ENCODE data around the gene RAD18.

DNA sequence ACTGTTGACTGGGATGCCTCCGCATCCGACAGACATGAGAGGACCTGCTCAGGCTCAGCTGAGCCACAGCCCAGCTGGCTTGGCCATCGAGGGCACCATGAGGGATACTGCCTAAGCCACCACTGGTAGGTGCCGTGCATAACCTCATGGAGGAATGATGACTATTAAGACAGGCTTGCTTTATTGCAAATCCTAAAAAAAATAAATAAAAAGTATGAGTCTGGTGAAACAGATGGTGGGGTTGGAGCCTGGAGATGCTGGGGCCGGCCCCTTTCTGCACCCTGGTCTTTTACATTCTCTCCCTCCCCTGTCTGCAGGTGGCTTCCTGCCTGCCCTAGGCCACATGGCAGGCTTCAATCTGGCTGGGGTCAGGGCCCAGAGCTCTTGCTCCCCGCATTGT lies 24.0 kb upstream of the RAD18 start:
- TF ChIP-seq, protein P1, sequence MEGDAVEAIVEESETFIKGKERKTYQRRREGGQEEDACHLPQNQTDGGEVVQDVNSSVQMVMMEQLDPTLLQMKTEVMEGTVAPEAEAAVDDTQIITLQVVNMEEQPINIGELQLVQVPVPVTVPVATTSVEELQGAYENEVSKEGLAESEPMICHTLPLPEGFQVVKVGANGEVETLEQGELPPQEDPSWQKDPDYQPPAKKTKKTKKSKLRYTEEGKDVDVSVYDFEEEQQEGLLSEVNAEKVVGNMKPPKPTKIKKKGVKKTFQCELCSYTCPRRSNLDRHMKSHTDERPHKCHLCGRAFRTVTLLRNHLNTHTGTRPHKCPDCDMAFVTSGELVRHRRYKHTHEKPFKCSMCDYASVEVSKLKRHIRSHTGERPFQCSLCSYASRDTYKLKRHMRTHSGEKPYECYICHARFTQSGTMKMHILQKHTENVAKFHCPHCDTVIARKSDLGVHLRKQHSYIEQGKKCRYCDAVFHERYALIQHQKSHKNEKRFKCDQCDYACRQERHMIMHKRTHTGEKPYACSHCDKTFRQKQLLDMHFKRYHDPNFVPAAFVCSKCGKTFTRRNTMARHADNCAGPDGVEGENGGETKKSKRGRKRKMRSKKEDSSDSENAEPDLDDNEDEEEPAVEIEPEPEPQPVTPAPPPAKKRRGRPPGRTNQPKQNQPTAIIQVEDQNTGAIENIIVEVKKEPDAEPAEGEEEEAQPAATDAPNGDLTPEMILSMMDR (IDR thresholded peaks at IDR 0.05) = no peak
- TF ChIP-seq POLR2A (IDR thresholded peaks at IDR 0.05) = no peak
